NK-92 treated with Interleukin-12 subunit alpha and Interleukin-12 subunit beta, amount 100 ng/mL, for 24 hours (cell line): ENCODE results near the gene TSNAX.

Experiments
- DNase-seq: peaks from one replicate; lab custom pipeline; 2025; lab: John Stamatoyannopoulos, UW

Gene TSNAX

GRCh38 chr1:231601824-231602672 lies 73.6 kb downstream of the TSNAX start:
- no peak for DNase-seq

DNA sequence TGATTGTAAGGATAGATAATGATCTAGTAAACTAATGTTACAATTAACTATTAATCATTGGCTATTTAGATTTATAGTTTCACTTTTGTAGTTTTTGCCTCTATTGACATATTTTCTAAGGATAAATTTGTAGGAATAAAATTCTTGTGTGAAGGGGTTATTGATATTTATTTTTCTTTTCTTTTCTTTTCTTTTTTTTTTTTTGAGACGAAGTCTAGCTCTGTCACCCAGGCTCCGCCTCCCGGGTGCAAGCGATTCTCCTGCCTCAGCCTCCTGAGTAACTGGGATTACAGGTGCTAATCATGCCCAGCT lies 74.2 kb downstream of the TSNAX start:
- no peak for DNase-seq

- DNase-seq, result peak; percentile 1
These were observed 75.3 kb downstream of the TSNAX start for GRCh38 chr1:231603598-231604275.

DNA sequence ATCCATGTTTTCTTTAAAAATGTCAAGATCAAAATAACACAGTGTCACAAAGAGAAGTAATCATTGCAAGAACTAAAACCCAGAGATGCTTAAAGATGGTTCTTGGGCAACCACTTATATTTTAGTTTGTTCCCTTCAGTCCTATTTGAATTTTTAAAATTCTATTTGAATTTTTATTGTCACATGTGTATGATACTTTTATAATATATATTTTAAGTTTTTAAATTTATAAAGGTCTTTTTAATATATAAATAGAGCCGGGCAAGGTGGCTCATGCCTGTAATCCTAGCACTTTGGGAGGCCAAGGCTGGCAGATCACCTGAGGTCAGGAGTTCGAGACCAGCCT lies 75.8 kb downstream of the TSNAX start:
- DNase-seq, result no peak

GRCh38 chr1:231605149-231606100 lies 77.0 kb downstream of the TSNAX start:
- DNase-seq, result no peak

GRCh38 chr1:231606712-231607111 lies 78.2 kb downstream of the TSNAX start:
- no peak for DNase-seq

DNA sequence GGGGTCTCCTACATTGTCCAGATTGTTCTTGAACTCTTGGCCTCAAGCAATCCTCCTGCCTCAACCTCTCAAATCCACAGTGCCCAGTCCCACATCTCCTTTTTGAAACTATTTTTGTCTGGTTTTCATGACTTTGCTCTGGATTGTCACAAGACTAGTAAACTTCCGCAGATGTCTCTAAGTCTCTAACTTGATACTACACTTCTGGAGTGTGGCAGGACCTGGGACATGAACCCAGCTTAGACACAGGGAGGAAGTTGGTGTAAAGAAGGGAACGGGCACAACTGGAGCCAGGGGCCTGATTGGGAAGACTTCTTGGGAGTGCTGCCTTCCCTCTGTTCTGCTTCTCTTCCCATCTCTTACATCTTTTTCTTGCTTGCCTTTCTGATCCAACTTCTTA lies 81.9 kb downstream of the TSNAX start:
- DNase-seq, result no peak

DNA sequence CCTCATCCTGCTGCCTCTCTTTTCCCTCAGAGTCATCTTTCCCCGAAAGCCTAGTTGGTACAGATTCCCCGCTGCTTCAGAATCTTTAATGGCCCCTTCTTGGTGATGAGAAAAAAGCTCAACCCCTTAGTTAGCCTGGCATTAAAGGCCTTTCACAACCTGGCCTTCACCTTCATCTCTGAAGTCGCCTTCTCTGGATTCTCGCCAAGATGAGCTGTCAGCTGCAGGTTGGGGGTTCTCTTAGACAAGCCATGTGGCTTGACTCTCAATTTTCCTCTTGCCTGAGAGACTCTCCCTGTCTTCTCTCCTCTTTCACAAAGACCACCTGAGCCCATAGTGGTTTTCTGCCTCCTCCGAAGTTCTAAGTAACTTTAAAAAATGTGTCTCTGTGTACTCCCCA lies 82.6 kb downstream of the TSNAX start:
- no peak for DNase-seq

GRCh38 chr1:231611851-231612250 lies 83.4 kb downstream of the TSNAX start:
- DNase-seq, result peak; percentile 7

DNA sequence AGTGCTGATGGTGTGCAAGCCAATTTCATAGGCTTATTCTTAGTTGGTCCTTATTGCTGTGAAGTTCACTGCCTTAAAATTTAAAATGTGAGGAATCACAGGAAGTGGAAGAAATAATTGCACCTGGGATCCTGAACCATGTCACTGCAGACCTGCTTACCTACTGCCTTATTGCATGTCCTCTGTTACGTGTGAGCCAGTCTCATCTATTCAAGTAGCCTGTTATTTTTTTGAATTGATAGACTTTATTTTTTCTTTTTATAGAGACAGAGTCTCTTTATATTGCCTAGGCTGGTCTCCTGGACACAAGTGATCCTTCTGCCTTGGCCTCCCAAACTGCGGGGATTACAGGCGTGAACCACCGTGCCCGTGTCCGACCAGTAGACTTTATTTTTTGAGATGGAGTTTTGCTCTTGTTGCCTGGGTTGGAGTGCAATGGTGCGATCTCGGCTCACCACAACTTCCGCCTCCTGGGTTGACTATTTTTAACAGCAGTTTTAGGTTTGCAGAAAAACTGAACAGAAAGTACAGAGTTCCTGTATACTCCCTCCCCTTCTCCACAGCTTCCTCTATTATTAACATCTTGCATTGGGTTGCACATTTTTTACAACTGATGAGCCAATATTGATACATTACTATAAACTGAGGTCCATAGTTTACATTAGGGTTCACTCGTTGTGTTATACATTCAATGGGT lies 84.1 kb downstream of the TSNAX start:
- DNase-seq, result peak; percentile 10

- peak; percentile 10 for DNase-seq
These were observed 85.2 kb downstream of the TSNAX start for GRCh38 chr1:231613419-231614349.
